ENCODE data around the gene S100A12.
"Not testable (repeated sequence)": the region's sequence is repeated elsewhere in the genome, so short reads cannot be mapped to it uniquely, and the experiment has no call there.

Gene S100A12

DNA sequence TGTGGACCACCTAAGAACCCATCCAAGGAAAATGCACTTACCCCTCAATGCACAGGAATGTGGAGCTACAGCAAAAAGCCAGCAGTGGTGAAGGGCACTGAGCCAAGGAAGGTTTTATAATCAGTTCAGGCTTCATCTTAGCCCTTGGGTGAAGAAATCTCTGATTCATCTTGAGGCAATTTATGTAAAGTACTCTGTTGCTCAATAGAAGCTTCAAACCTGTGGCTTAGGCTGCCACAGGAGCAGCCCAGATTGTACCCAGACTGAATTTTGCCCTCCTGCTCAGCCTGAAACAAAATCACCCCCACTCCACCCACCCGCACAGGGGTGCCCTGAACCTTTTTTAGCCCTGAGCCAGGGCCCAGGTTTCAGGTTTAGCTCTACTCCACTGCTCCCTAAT lies at the start of gene S100A12:
TSS of gene S100A12 (minus strand) at position 111 of the 400 bp plus-strand sequence. CDS start 1,029 bp downstream, outside the sequence.
- DNase-seq (ENCODE audit: low read depth in 3 of 3, low spot score in 1 of 3): no peak

DNA sequence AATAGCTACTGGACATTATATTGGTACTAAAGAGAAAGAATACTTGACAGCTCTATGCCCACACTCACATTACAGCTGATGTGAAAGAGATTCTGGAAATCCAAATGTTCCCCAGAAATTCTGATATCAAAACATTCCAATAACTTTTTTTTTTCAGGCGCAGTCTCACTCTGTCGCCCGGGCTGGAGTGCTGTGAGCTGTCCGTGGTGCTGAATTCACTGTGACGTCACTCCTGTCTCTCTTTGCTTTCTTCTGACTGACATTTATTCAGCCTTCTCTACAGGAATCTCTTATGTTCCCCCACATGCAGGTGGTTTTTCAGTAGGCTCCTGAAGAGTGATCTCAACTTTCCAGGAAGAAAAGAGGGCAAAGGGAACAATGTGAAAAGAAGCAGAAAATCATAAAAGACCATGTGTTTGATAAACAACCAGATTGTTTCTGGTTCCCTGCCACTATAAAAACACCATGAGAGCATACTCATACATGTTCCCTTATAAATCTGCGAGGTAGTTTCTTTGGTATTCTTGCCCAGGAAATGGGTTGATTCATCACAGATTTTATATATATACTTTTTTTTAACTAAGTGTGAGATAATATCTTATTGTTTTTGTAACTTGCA lies 47.1 kb upstream of the S100A12 start:
- peak; percentile 9 to 57 (median 21) for DNase-seq (ENCODE audit: low read depth in 3 of 3, low spot score in 1 of 3)

DNA sequence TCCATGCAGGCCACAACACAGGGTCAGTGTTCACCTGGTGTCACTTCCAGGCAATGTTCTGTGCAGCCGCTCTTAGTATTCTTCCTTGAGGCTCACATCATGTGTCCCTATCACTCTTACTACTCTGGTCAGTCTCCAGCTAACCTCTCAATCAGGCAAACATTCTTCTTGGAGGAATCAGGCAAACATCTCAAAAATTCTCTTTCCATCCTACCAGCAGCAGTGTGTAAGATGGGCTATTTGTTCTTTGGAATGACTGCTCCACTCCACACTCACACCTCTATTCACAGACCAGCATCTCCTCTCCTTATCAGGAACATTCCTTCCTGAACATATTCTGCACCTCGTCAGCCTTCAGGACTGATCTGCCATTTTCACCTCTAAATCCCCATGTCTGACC lies 44.9 kb upstream of the S100A12 start:
- DNase-seq (ENCODE audit: low read depth in 3 of 3, low spot score in 1 of 3): no peak

DNA sequence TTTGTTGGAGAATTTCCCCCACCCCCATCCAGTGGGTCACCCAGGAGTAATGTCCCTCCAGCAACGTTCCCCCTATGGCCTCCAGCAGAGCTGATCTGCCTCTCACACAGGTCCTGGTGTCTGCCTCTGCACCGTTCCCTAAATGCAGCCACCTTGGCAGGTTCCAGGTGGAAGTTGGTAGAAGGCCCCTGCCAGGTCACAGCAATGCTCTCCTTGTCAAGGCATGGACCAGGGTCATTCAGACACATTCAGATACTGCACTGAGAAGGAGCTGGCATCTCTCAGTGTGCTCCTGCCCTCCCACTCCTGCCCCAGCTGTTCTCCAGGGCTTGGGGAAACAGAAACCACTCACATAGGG lies 44.0 kb upstream of the S100A12 start:
- DNase-seq (ENCODE audit: low read depth in 3 of 3, low spot score in 1 of 3): not testable (repeated sequence)

DNA sequence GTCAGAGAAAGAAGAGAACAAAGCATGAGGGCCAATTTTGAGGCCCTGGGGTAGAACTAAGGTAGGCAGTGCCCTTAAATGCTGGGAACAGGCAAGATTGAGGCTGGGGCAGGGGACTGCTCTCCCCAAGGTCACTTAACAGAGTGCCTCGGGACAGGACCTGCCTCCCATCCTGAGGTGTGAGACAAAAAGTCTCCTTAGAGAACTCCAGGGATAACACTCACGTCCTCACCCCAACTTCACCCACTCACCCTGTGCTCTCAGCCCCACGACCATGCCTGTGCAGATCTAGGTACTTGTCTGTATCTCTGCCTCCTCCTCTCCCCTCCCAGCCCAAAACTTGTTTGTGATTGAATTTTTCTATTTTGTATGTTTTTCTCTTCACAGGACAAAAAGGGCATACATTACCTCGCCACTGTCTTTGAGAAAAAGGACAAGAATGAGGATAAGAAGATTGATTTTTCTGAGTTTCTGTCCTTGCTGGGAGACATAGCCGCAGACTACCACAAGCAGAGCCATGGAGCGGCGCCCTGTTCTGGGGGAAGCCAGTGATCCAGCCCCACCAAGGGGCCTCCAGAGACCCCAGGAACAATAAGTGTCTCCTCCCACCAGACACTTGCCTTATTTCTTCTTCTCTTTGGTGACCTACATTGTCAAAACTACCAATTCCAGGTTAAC lies 43.5 kb upstream of the S100A12 start:
- DNase-seq (ENCODE audit: low read depth in 3 of 3, low spot score in 1 of 3): not testable (repeated sequence)

DNA sequence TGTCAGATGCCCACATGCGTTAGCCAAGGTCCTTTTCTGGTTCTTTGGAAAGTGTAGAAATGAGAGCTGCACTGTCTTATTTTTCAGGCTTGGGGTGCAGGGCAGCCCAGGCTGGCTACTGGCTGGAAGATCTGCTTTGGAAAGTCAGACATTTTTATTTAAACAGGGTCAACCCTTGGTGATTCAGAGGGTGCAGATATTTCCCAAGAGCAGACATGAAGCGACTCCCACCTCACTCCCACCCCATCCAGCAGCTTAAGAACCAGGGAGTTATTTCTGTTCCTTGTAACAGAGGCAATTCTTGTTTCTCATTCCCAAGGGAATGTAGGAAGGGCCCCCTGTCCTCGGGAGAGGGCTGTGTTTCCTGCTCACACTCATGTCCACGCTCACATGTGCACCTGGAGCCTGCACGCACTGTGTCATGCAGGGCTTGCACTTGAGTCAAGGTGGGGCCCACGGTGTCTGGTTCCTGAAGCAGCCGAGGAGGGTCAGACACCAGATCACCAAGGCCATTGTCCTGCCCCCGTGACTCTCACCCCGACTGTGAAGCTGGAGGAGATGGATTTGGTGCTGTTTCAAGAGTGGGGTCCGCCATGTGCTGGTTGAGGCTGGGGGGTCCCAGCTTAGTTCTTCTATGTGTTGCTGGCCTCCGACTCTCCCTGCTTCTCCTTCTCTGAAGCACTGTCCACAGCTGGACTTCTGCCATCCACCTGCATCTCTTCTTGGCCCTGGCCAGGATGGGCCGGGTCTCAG lies 41.9 kb upstream of the S100A12 start:
- DNase-seq (ENCODE audit: low read depth in 3 of 3, low spot score in 1 of 3): no peak

DNA sequence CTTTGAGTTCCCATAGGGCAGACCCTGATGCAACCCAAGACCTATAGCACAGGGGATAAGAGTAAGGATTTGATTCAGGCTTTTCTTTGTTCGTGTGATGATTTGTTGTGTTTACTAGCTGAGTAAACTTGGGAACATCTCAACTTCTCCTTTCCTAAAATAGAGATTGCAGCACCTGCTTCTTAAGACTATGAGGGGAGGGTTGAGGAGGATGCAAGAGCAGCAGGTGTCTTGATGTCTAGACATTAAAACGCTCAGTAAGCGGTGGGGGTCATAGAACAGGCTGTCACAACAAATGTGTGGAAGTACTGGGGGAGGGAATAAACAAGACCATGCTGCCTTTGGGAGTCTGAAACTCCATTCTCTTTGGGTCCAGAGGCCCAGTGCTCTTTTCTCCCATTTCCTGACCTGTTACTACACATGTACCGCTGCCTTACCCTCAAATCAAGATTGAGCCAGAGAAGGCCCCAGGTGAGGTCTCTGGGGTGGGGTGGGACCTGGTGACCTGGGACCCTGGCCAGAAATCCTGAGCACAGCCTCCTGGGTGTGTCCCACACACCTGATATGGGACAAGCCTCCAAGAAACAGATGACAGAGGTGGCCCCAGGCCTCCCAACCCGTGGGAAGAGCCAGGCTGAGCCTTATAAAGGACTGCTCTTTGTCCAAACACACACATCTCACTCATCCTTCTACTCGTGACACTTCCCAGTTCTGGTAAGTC lies 40.6 kb upstream of the S100A12 start, which contains the start of gene S100A7A:
TSS of gene S100A7A (plus strand) at position 671 of the 721 bp plus-strand sequence. CDS start 1,563 bp downstream, outside the sequence.
- DNase-seq (ENCODE audit: low read depth in 3 of 3, low spot score in 1 of 3): no peak

DNA sequence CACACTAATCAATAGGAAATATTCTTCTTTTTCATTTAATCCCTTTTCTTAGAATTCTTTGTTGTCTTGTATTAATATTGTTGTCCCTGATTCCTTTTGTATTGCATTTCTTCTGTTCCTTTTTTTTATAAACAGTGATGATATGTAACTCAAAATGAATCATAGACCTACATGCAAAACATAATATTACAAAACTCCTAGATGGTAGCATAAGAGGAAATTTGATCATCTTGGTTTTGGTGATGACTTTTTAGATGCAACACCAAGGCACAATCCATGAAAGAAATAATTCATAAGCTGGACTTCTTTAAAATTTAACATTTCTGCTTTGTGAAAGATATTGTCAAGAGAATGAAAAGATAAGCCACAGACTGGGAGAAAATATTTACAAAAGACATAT lies 38.5 kb upstream of the S100A12 start:
- not testable (repeated sequence) for DNase-seq (ENCODE audit: low read depth in 3 of 3, low spot score in 1 of 3)

DNA sequence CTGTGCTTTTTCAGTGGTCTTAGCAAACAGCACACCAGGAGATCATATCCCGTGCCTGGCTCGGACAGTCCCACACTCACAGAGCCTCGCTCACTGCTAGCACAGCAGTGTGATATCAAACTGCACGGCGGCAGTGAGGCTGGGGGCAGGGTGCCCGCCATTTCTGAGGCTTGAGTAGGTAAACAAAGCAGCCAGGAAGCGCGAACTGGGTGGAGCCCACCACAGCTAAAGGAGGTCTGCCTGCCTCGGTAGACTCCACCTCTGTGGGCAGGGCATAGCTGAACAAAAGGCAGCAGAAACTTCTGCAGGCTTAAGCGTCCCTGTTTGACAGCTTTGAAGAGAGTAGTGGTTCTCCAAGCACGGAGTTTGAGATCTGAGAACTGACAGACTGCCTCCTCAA lies 31.9 kb upstream of the S100A12 start:
- DNase-seq (ENCODE audit: low read depth in 3 of 3, low spot score in 1 of 3): not testable (repeated sequence)

DNA sequence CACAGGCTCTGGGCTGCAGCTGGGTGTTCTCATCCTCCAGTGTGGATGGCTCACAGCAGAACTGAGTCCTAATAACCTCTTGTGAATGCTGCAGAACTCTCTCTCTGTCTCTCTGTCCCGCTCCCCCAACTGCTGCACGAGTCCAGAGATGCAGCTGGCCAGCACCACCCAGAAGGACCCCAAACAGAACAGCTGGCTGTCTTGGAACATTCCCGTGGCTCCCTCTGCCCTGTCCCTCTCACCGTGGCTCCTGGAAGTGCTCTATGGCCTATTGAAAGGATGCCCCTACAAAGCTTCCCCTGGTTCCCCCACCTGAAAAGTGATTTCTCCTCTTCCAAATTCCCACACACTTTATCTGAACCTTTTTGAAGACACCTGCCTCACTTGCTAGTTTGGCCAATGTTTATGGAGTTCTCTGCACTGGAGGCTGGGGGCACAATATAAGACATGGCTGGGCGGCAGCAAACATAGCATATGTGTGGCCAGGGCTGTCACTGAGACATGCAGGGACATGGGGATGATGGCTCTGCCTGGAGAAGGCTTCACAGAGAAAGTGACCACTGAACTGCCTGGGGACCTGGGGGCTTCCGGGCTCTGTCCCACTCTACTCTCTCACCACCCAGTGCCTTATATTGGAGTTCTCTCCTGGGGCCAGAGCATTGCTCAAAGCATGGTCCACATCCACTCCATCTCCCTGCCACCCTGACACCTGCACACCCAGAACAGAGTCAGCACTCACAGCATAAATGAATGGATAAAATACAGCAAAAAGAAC lies 30.6 kb upstream of the S100A12 start:
- DNase-seq (ENCODE audit: low read depth in 3 of 3, low spot score in 1 of 3): not testable (repeated sequence)

DNA sequence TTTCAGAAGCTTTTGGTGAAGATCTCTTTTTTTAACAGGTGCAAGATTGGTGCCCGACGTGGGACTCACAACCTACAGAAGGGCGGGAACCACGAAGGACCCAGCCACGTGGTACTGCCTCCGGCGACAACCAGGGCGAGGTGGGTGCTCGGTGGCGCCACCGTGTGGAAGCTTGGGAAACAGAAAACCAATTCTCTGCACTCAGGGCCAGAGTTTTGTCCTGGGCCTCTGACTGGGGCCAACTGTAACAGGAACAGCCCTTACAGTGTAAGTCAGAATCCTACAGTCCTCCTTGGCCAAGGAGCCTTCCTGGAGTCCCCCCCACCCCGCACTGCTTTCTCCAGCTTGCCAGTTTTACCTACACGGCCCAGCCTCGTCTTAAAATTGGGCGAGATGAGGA lies 29.3 kb upstream of the S100A12 start:
- peak in 2 of 3 donors; percentile 3 to 52 for DNase-seq (ENCODE audit: low read depth in 3 of 3, low spot score in 1 of 3)

DNA sequence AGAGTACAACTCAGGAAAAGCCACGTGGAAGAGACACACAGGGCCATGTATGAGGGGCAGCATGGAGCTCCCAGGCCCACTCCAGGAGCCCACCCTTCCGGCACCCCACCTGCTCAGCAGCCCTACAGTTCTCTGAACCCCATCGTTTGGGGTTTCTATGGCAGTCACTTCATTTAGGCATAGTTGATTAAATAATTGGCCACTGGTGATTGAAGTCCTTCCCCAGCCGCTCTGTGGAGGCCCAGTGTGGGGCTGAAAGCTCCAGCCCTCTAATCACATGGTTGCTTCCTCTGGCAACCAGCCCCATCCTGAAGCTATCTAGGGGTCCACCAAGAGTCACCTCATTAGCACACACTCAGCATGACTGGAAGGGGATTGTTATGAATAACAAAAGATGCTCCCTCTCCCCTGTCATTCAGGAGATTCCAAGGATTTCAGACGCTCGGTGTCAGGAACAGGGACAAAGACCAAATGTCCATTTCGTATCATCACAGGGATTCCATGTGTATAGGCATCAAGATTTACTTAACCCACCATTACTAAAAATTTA lies 28.7 kb upstream of the S100A12 start:
- no peak for DNase-seq (ENCODE audit: low read depth in 3 of 3, low spot score in 1 of 3)

DNA sequence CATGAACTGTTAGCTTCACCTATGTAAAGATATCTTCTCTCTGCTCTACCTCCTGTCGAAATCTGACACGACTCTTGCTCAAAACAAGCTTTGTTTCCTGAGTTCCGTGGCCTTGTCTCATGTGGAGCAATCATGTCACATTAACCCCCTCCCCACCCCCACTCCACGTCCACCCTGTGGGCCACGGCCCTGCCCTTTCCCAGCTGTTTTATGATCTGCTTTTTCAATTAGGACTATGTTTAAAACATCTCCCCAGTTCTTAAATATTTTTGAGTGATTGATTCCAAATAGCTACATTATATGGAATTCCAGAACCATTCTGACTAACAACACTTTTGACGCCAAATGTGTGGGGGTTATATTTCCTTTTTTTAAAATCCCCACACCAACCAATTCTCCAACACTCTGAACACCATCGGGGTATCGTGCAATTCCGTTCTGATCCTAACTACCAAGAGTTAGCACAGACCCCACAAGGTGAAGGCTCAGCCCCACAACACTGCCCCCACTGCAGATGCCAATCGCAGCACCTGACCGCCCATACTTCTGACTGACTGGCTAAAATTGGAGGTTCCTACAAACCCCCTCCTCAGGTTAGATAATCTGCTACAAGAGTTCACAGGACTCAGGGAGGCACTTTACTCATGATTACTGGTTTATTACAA lies 28.1 kb upstream of the S100A12 start:
- no peak for DNase-seq (ENCODE audit: low read depth in 3 of 3, low spot score in 1 of 3)

DNA sequence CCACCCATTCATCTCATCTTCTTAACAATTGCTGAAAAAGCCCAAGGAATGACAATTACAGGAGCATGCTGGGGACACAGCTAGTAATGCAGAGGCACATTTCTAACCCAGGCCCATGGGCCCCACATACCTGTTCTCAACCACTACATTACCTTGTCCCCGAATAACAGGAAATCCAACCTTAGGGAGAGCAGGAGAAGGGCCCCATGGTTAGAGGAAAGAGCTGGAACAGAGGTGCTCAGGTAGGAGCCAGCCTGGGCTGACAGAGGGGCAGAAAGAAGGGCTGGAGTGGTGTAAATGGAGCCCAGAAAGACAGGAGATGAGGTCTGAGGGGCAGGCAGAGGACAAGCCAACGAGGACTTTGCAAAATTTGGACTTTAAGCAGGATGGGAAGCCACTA lies 26.8 kb upstream of the S100A12 start:
- DNase-seq (ENCODE audit: low read depth in 3 of 3, low spot score in 1 of 3): no peak

DNA sequence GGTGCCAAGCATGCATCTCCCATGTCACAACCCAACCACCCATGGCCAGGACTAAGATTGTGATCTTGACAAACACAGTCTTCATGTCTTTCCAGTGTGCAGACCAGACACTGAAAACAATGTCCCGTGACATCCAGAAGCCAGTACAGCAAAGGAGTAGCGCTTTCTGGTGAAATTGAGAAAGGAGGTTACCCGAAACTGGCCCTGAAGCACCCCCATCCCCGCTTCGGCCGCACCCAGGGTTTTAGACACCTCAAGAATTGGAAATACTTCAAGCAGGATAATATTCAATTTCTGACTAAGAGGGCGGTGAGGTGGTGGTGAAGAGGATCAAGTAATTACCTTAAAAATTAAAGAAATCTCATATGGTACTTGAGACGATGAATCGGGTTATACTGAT lies 26.0 kb upstream of the S100A12 start:
- DNase-seq (ENCODE audit: low read depth in 3 of 3, low spot score in 1 of 3): no peak

DNA sequence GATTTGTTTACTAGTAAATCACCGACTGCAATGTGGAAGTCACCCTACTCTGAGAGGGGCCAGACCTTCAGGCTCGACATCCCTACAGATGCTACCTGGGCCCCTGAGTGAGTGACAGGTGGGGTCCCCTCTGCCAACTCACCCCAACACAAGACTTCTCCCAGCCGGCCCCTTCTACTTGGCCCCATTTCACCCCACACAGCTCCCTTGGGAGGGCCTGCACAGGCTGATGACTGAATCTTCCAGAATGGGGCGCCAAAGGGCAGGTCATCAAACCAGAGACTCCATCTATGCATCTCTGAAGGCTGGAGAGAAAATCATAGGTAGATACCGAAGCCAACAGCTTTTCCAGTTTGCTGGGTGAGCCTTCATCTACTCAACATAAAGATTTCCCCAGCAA lies 24.8 kb upstream of the S100A12 start:
- DNase-seq (ENCODE audit: low read depth in 3 of 3, low spot score in 1 of 3): no peak

DNA sequence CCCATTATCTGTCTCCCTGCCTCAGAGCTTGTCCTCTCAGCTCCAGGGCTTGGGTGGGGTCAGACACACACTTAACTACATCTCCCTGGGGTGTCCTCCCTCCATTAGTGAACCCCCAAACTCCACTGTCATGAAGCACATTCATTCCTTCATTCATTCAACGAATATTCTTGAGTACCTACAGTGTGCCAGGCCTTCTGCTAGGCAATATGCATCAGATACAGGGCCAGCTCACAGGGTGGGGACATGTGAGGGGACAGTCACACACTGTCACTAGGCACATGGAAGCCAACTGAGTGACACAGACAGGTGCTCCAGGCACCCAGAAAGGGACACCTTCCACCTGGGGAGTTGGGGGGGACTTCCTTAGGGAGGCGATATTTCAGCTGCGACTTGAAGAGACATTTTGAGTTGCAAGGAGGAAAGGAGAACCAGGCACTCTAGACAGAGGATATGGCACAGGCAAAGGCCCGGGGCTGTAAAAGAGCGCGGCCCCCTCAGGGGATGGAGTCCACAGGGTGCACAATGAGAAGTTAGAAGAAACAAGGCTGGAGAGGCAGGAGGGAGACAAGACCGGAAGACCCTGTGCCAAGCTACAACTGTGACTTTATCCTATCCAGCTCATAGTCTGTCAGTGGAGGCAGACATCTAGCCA lies 24.1 kb upstream of the S100A12 start:
- DNase-seq (ENCODE audit: low read depth in 3 of 3, low spot score in 1 of 3): no peak

DNA sequence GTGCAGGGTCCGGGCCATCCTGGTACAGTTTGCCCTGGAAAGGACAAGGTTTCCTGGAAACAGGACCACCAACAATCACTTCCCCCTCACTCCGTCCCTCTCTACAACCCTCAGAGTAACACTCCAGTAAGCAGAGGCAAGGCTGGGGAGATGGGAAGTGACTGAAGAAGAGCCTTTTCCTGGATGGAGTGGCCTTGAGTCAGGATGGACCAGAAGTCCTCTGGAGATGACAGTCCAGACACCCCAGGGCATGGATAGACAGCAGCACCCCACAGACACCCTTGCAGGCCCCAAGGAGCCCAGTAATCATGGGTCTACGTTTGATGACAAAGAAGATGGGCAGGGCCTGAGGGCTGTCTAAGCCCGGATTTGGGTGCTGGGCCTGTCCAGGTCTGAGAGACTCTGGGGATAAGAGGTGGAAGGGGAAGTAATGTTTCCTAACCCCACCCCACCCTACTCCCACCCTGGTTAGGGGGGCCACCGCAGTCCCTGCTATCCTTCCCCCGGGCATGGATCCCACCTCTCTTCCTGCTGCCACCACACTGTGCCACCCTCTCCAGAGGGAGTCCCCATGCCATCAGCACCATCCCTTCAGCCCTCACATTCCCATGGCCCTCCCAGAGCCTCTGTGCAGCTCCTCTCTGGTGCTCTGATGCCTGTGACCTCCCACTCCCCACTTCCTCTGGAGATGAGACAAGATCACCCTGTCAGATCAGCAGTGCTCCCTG lies 22.7 kb upstream of the S100A12 start:
- DNase-seq (ENCODE audit: low read depth in 3 of 3, low spot score in 1 of 3): no peak
